OCI-LY1 (cell line): Measurements from ENCODE around the gene ZDHHC11B.
A peak's percentile ranks its signal among the peaks of the same experiment; 100 is the strongest.
"Not testable (repeated sequence)": the region's sequence is repeated elsewhere in the genome, so short reads cannot be mapped to it uniquely, and the experiment has no call there.

ENCODE experiments used
- H2AFZ ChIP-seq: fragments of 200-600 bp; sonication (generic), shearing (Covaris generic); 2 replicates; pipeline ENCODE4 v1.6.0; 2014; ENCODE audit warnings: antibody characterized with exemption, mild to moderate bottlenecking, low read length
- H3F3A ChIP-seq: fragments of 200-600 bp; sonication (generic), shearing (Covaris generic); 2 replicates; pipeline ENCODE4 v1.6.0; 2014; ENCODE audit warnings: mild to moderate bottlenecking, antibody characterized with exemption, low read length, moderate library complexity; ENCODE audit not compliant: insufficient read depth
- H3K27ac ChIP-seq: fragments of 200-600 bp; sonication (generic); 2 replicates; pipeline ENCODE4 v1.5.1; 2014; ENCODE audit warnings: low read length, mixed run types, mild to moderate bottlenecking, low read depth; ENCODE audit not compliant: poor library complexity, severe bottlenecking
- H3K27me3 ChIP-seq: fragments of 200-600 bp; sonication (generic); 2 replicates; pipeline ENCODE4 v1.6.0; 2014; ENCODE audit warnings: antibody characterized with exemption, mild to moderate bottlenecking, low read length, moderate library complexity; ENCODE audit not compliant: insufficient read depth
- H3K36me3 ChIP-seq: fragments of 200-600 bp; sonication (generic); 2 replicates; pipeline ENCODE4 v1.6.1; 2014; ENCODE audit warnings: mild to moderate bottlenecking, antibody characterized with exemption, low read length, moderate library complexity, mixed read lengths; ENCODE audit not compliant: insufficient read depth
- H3K4me1 ChIP-seq: fragments of 200-600 bp; sonication (generic); 2 replicates; pipeline ENCODE4 v1.5.1; 2014; ENCODE audit warnings: mild to moderate bottlenecking, low read length, moderate library complexity; ENCODE audit not compliant: insufficient read depth, severe bottlenecking
- H3K4me2 ChIP-seq: fragments of 200-600 bp; sonication (generic), shearing (Covaris generic); 2 replicates; pipeline ENCODE4 v1.6.1; 2014; ENCODE audit warnings: low read length
- H3K4me3 ChIP-seq: fragments of 200-600 bp; sonication (generic); 2 replicates; pipeline ENCODE4 v1.5.1; 2014; ENCODE audit warnings: low read length, low read depth, mild to moderate bottlenecking, mixed read lengths; ENCODE audit not compliant: poor library complexity, severe bottlenecking
- H3K79me2 ChIP-seq: fragments of 200-600 bp; shearing (Covaris generic); 2 replicates; pipeline ENCODE4 v1.6.1; 2016; ENCODE audit warnings: mixed run types, low read length, mixed read lengths; ENCODE audit not compliant: insufficient read depth
- H3K9ac ChIP-seq: fragments of 200-600 bp; sonication (generic), shearing (Covaris generic); 2 replicates; pipeline ENCODE4 v1.6.1; 2014; ENCODE audit warnings: mild to moderate bottlenecking, low read length, mixed read lengths
- H3K9me2 ChIP-seq: fragments of 200-600 bp; sonication (generic), shearing (Covaris generic); 2 replicates; pipeline ENCODE4 v1.6.1; 2014; ENCODE audit warnings: low read depth, mild to moderate bottlenecking, low read length, mixed read lengths
- H3K9me3 ChIP-seq: fragments of 200-600 bp; shearing (Covaris generic); 2 replicates; pipeline ENCODE4 v1.6.1; 2014; ENCODE audit warnings: low read length, mixed read lengths
- H4K20me1 ChIP-seq: fragments of 200-600 bp; sonication (generic), shearing (Covaris generic); 2 replicates; pipeline ENCODE4 v1.6.0; 2016; ENCODE audit warnings: mild to moderate bottlenecking, low read length; ENCODE audit not compliant: insufficient read depth

Gene ZDHHC11B

GRCh38 chr5:787857-788233 lies 3.3 kb upstream of the ZDHHC11B start:
- H2AFZ ChIP-seq, H4K20me1 ChIP-seq, H3K9me3 ChIP-seq, H3K79me2 ChIP-seq, H3K9ac ChIP-seq, H3F3A ChIP-seq, H3K4me3 ChIP-seq, H3K27me3 ChIP-seq, H3K9me2 ChIP-seq, H3K27ac ChIP-seq, H3K36me3 ChIP-seq, H3K4me1 ChIP-seq, H3K4me2 ChIP-seq: not testable (repeated sequence)

GRCh38 chr5:787224-787856 lies 2.8 kb upstream of the ZDHHC11B start:
- H3K9me2 ChIP-seq, H3K27me3 ChIP-seq, H3K36me3 ChIP-seq, H3K9me3 ChIP-seq, H2AFZ ChIP-seq, H3K9ac ChIP-seq, H3K4me2 ChIP-seq, H3F3A ChIP-seq, H3K27ac ChIP-seq, H3K4me3 ChIP-seq, H3K79me2 ChIP-seq, H3K4me1 ChIP-seq, H4K20me1 ChIP-seq: not testable (repeated sequence)

- H4K20me1 ChIP-seq, H3K36me3 ChIP-seq, H3K4me1 ChIP-seq, H3F3A ChIP-seq, H3K27ac ChIP-seq, H2AFZ ChIP-seq, H3K27me3 ChIP-seq, H3K9me2 ChIP-seq, H3K9ac ChIP-seq, H3K79me2 ChIP-seq, H3K9me3 ChIP-seq: not testable (repeated sequence)
- Histone ChIP-seq H3K4me3 (peak overlapping the region; percentile 62), H3K4me2 (peak overlapping the region; percentile 72)
Measured at GRCh38 chr5:785181-785705, 714 bp upstream of the ZDHHC11B start.

- not testable (repeated sequence) for H3K36me3 ChIP-seq, H3K4me1 ChIP-seq, H3K9me3 ChIP-seq, H3K27ac ChIP-seq, H3K27me3 ChIP-seq, H3F3A ChIP-seq, H3K79me2 ChIP-seq, H3K9ac ChIP-seq, H2AFZ ChIP-seq, H3K9me2 ChIP-seq, H4K20me1 ChIP-seq
- peak overlapping the region; percentile 64 for H3K4me2 ChIP-seq
- peak overlapping the region; percentile 51 for H3K4me3 ChIP-seq
Measured at GRCh38 chr5:783881-784427, 575 bp downstream of the ZDHHC11B start.

GRCh38 chr5:783049-783802 lies 1.3 kb downstream of the ZDHHC11B start:
- H3F3A ChIP-seq, H3K4me1 ChIP-seq, H3K9me3 ChIP-seq, H3K36me3 ChIP-seq, H3K27me3 ChIP-seq, H3K79me2 ChIP-seq, H2AFZ ChIP-seq, H4K20me1 ChIP-seq, H3K9me2 ChIP-seq, H3K4me2 ChIP-seq, H3K27ac ChIP-seq, H3K9ac ChIP-seq, H3K4me3 ChIP-seq: not testable (repeated sequence)

GRCh38 chr5:782356-782755 lies 2.2 kb downstream of the ZDHHC11B start:
- H3F3A ChIP-seq, H3K4me1 ChIP-seq, H3K9ac ChIP-seq, H3K9me3 ChIP-seq, H3K9me2 ChIP-seq, H4K20me1 ChIP-seq, H3K36me3 ChIP-seq, H3K27me3 ChIP-seq, H2AFZ ChIP-seq, H3K79me2 ChIP-seq, H3K4me2 ChIP-seq, H3K4me3 ChIP-seq, H3K27ac ChIP-seq: not testable (repeated sequence)

GRCh38 chr5:780571-780970 lies 4.0 kb downstream of the ZDHHC11B start:
- H3K4me2 ChIP-seq, H3K36me3 ChIP-seq, H3K79me2 ChIP-seq, H3F3A ChIP-seq, H3K9ac ChIP-seq, H2AFZ ChIP-seq, H3K4me3 ChIP-seq, H3K27me3 ChIP-seq, H3K9me3 ChIP-seq, H3K4me1 ChIP-seq, H4K20me1 ChIP-seq, H3K9me2 ChIP-seq, H3K27ac ChIP-seq: not testable (repeated sequence)
